Nucleus accumbens (tissue), 56 donors: Measurements from ENCODE around the gene CELF3.

Experiments used
- DNase-seq, 56 donors: peaks; one replicate each; lab custom pipeline; 2025; lab: John Stamatoyannopoulos, UW

CELF3 gene

GRCh38 chr1:151721788-151722510, 5.3 kb upstream of the CELF3 start:
- DNase-seq, result no peak

- DNase-seq, result peak in 15 of 56 donors; percentile 8 to 50 (median 23)
These were observed 4.6 kb upstream of the CELF3 start, which contains the start of gene RIIAD1 for GRCh38 chr1:151720974-151721787. RIIAD1 (plus strand) TSS chr1:151721522; CDS start chr1:151721537, 15 bp downstream.

DNA sequence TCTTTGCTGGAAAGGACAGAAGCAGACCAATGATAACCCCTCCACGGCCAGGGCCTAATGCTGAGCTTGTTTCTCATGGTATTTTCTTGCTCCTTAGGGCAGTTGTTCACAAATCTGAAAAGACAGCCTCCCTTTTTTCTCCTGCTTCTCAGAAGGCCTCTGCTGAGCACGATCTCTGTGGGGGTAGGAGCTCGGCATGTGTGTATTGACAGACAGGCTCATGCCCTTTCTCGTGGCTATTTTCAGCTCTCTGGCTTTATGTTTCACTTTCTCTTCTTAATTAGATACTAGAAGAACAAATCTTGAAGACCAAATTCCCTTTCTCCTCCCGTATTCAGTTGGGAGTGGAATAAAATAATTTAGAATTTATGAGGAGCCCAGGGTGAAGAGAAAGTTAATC, 4.0 kb upstream of the CELF3 start:
- DNase-seq, result no peak

DNA sequence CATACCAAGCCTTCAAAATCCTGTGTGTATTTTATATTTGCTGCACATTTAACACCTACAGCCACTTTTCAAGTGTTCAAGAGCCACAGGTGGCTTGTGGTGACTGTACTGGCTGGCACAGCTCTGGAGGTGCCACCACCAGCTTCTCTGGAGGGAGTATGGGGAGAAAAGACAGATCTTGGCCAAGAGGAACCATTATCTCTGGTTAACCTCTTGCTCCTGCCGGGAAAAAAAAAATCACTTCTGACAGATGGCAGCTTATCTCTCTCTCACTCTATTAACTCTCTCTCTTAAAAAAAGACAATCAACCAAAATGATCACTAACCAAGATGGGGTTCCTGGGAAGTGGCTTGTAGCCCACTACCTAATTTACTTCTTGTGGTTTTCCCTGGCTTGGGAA, 3.5 kb upstream of the CELF3 start:
- DNase-seq, result no peak

GRCh38 chr1:151718666-151719065, 2.1 kb upstream of the CELF3 start:
- no peak for DNase-seq

- no peak for DNase-seq
These were observed 1.4 kb upstream of the CELF3 start for GRCh38 chr1:151718011-151718431.

DNA sequence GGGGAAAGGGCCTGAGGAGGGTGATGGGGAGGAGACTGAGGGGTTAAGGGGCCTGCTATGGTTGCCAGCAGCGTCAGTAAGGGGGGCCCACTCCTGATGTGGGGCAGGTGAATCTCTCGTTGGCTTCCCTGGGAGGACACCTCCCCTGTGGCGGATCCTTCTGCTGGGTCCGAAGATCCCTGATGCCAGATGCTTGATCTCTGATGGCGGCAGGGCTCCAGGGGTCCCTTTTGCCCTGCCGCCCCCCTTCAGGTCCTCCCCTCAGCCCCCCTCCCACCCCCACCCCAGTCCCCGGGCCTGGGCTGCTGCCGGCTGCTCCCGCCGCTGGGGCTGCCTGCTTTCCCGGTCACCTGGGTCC, 219 bp downstream of the CELF3 start:
- no peak for DNase-seq

GRCh38 chr1:151715726-151716404, 738 bp downstream of the CELF3 start:
- DNase-seq, result peak in 2 of 56 donors; percentile 16 to 39

GRCh38 chr1:151714820-151715725, 1.5 kb downstream of the CELF3 start:
- DNase-seq, result no peak

DNA sequence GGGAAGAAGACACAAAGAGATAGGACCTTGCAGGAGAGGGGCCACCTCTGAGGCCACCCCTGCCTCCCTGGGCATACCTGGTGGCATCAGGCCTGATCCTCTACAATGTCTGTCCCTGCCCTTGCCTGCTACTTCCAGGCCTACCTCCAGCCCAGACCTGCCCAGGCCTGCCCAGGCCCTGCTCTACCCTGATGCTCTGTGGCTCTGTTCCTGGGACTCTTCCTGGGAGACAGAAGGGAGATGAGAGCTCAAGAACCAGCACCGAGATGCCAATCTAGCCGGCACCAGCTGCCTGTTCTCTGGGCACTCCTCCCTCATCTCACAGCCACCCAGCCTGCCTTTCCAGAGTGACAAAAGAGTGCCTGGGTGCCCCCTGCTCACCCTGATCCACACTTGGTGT, 2.7 kb downstream of the CELF3 start:
- DNase-seq, result no peak

- no peak for DNase-seq
These were observed 3.6 kb downstream of the CELF3 start for GRCh38 chr1:151713044-151713443.

DNA sequence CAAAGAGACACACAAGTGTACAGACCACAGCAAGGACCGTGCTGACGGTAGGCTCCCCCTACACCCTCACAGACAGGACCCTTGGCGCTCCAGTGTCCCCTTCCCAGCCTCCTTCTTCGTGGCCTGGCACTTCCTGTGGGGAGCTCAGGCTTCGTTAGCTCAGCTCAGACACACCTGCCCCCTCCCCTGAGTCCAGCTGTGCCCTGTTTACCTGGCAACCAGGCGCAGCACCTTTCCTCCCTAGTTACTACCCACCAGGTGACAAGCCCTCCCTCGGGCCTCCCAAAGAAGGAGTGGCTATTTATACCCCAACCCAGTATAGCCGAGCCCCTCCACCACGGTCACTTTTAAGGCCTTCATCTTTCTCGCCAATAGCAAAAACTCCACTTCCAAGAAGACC, 4.7 kb downstream of the CELF3 start:
- no peak for DNase-seq

- DNase-seq, result peak in 33 of 56 donors; percentile 14 to 78 (median 44)
These were observed 5.4 kb downstream of the CELF3 start for GRCh38 chr1:151711044-151711800.

- DNase-seq, result peak in 53 of 56 donors; percentile 7 to 95 (median 77)
These were observed 6.3 kb downstream of the CELF3 start for GRCh38 chr1:151710187-151710840.

DNA sequence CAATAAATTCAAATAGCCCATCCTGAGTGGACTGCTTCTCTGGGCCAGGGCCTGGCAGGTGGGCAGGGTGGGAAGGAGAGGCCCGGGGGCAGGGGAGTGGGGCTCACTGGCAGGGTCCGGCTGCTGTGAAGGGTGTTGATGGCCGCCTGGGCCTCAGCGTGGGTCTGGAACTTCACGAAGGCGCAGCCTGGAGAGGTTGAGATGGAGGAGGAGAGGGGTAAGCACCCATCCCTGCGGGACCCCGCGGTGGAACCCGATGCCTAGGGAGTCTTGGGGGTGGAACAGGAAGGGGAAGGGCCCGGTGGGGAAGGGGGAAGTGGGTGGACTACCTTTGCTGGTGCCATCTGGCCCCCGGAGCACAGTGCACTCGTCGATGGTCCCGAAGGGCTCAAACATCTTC, 7.7 kb downstream of the CELF3 start:
- no peak for DNase-seq

DNA sequence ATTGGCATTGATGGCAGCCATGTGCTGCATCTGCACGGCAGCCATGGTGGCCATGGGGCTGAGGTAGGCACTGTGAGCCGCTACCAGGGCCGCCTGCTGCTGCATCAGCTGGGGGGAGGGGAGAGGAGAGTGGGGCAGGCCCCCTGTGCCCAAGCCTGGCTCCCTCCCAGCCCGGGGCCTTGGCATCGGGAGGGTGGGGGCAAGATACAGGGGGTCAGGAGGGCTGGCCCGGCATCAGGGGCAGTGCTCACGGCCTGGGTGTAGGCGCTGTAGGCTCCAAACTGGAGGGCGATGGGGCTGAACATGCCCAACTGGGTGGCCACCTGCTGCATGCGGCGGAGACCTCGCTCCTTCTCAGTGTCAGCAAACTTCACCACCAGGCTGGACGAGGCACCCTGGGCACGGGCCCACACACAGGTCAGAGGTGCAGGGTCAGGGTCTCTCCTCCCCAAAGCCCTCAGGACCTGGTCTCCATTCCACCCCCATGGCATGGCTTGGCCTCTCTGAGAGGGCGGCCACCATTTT, 9.0 kb downstream of the CELF3 start:
- DNase-seq, result no peak

DNA sequence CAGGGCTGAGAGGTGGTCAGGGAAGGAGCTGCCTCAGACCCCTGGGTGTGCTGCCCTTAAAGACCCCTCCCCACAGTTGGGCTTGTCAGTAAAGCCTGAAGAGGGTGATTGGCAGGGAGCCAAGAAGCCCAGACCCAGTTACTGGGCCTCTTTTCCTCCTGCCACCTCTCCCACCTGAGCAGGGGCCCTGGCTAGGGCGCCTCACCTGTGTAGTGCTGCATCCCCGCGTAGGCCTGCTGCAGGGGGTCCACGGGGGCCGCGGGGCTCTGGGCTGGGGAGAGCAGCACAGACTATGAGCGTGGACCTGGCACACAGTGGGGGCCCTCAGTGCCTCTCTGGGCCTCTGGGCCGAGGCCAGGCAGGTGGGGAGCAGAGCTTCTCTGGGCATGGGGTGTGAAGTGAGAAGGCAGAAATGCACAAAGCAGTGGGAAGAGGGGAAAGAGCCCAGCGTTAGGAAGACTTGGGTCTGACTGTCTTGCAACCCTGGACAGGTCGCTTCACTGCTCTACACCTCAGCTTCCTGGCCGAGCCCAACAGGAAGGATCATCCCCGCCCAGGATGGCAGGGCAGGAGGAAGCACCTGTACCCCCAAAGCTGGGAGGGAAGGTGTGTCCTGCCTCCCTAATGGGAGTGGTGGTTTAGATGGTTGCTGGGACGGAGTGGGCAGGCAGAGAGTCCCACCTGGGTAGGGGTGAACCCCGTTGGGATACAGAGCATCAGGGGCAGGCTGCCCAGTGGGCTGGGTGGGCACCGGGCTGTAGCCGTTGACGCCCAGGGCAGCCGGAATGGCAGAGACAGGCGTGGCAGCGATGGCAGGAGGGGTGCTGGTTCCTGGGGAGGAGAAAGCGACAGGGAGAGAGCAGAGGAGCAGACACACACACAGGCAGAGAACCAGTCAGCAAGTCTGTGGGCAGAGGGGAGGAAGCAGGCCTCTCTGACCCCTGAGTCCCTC, 9.9 kb downstream of the CELF3 start:
- DNase-seq, result no peak
